ENCODE measurements around the gene SYNPO2. TPM values are rescaled to one million over a fixed set of nuclear protein-coding genes. Genes with fewer than 3 reads are reported as not detected.

Gene SYNPO2
- total RNA-seq, 1 experiment from 2014 or later = 0.93 TPM

DNA sequence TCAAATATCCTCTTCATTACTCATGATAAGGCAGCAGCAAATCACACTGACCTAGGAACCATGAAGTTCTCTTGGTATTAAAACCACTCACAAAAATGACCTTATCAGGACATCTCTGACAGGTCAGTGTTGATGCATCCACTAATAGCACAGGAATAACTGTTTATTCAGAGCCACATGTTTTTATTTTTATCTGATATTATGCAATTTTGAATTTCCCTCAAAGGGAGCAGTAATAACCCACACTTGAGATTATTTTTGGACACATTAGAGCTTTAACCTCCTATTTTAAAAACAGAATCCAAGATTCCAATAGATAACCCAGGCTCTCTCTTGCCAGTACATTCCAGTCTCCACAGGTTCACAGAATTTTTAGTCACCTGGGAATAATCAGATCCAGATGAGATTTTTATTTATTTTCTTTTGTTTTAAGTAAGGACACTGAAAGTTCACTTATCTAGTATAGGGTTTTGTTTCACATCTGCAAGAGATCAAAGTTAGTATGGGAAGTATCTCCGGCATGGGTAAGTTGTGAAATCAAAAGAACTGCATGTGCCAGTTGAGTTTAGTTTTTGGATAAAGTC is 210.7 kb downstream of the SYNPO2 start:
- BruUV-seq (replicated peaks) = no TSS peak
- Histone ChIP-seq H3K4me3 (replicated peaks in 1 of 2; ENCODE audit: low read depth in 1 of 2, low read length in 2 of 2) (no peak overlapping the region), H3K79me2 (ENCODE audit: insufficient read depth, low read length) (no peaks in the 10 kb centered on the region), H3K27ac (ENCODE audit: low read depth, low read length) (no peak overlapping the region), H3K27me3 (ENCODE audit: insufficient read depth, low read length) (no peaks in the 10 kb centered on the region), H3K36me3 (ENCODE audit: control insufficient read depth in 1 of 2, insufficient read depth in 2 of 2, low read length in 2 of 2) (no peaks in the 10 kb centered on the region), H3K9me3 (ENCODE audit: control insufficient read depth in 1 of 2, insufficient read depth in 1 of 2, low read depth in 1 of 2, low read length in 2 of 2) (no peaks in the 10 kb centered on the region), H3K4me2 (ENCODE audit: low read length) (no peak overlapping the region), H3K4me1 (ENCODE audit: control insufficient read depth in 1 of 2, insufficient read depth in 2 of 2, low read length in 2 of 2) (peaks cover 3 to 19% of the 10 kb centered on the region in 2 experiments; a peak in 3 of 4 replicates), H4K20me1 (ENCODE audit: insufficient read depth) (no peaks in the 10 kb centered on the region), H3K9me2 (ENCODE audit: insufficient read depth) (no peaks in the 10 kb centered on the region), H2AFZ (ENCODE audit: low read depth, low read length, poor library complexity, severe bottlenecking) (no peak overlapping the region), H3K9ac (ENCODE audit: low read length) (no peak overlapping the region)
- no peak for DNase-seq (ENCODE audit: low read depth, low spot score)
- no peak for ATAC-seq
- intact Hi-C loops (cut with micrococcal nuclease) = no loop called here
- ChIA-PET POLR2A (no interaction called here), CTCF (no interaction called here), RAD21 (ENCODE audit: low non-redundant PET in 1 of 2, low total read pairs in 2 of 2, uncharacterized antibody in 2 of 2, unreplicated experiment in 2 of 2) (no interaction called here)
- TF ChIP-seq CEBPB (IDR thresholded peaks at IDR 0.05; ENCODE audit: low read depth) (no peak), TCF7L2 (IDR thresholded peaks at IDR 0.05; ENCODE audit: borderline replicate concordance, extremely low read depth, insufficient read depth, insufficient read length) (no peak), ZNF274 (IDR thresholded peaks at IDR 0.05; ENCODE audit: low read depth, low read length) (no peak), RAD21 (IDR thresholded peaks at IDR 0.05; ENCODE audit: low read depth) (no peak), CTCF (IDR thresholded peaks at IDR 0.05 in 2 of 3, conservative IDR thresholded peaks at IDR 0.05 in 1 of 3; ENCODE audit: borderline replicate concordance in 1 of 3, insufficient read depth in 1 of 3, low read depth in 2 of 3, low read length in 2 of 3) (no peak), POLR2AphosphoS5 (IDR thresholded peaks at IDR 0.05; ENCODE audit: low read depth, low read length) (no peak), ZBTB33 (IDR thresholded peaks at IDR 0.05; ENCODE audit: extremely low read depth, insufficient replicate concordance, low read length) (no peak), ELF1 (IDR thresholded peaks at IDR 0.05; ENCODE audit: borderline replicate concordance, low read depth) (no peak), JUND (IDR thresholded peaks at IDR 0.05) (no peak), SIN3A (IDR thresholded peaks at IDR 0.05; ENCODE audit: low read depth) (no peak), EZH2phosphoT487 (IDR thresholded peaks at IDR 0.05; ENCODE audit: borderline replicate concordance) (no peak), CBX3 (IDR thresholded peaks at IDR 0.05; ENCODE audit: low read depth) (no peak), SRF (IDR thresholded peaks at IDR 0.05; ENCODE audit: low read depth) (no peak), EZH2 (IDR thresholded peaks at IDR 0.05) (no peak), ZFX (IDR thresholded peaks at IDR 0.05) (no peak)
- TF ChIP-seq, protein P1, sequence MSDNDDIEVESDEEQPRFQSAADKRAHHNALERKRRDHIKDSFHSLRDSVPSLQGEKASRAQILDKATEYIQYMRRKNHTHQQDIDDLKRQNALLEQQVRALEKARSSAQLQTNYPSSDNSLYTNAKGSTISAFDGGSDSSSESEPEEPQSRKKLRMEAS (IDR thresholded peaks at IDR 0.05) = no peak
- TF ChIP-seq, protein P2, sequence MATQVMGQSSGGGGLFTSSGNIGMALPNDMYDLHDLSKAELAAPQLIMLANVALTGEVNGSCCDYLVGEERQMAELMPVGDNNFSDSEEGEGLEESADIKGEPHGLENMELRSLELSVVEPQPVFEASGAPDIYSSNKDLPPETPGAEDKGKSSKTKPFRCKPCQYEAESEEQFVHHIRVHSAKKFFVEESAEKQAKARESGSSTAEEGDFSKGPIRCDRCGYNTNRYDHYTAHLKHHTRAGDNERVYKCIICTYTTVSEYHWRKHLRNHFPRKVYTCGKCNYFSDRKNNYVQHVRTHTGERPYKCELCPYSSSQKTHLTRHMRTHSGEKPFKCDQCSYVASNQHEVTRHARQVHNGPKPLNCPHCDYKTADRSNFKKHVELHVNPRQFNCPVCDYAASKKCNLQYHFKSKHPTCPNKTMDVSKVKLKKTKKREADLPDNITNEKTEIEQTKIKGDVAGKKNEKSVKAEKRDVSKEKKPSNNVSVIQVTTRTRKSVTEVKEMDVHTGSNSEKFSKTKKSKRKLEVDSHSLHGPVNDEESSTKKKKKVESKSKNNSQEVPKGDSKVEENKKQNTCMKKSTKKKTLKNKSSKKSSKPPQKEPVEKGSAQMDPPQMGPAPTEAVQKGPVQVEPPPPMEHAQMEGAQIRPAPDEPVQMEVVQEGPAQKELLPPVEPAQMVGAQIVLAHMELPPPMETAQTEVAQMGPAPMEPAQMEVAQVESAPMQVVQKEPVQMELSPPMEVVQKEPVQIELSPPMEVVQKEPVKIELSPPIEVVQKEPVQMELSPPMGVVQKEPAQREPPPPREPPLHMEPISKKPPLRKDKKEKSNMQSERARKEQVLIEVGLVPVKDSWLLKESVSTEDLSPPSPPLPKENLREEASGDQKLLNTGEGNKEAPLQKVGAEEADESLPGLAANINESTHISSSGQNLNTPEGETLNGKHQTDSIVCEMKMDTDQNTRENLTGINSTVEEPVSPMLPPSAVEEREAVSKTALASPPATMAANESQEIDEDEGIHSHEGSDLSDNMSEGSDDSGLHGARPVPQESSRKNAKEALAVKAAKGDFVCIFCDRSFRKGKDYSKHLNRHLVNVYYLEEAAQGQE (IDR thresholded peaks at IDR 0.05; ENCODE audit: low read depth) = no peak
- TF ChIP-seq, protein P3, sequence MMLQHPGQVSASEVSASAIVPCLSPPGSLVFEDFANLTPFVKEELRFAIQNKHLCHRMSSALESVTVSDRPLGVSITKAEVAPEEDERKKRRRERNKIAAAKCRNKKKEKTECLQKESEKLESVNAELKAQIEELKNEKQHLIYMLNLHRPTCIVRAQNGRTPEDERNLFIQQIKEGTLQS (IDR thresholded peaks at IDR 0.05) = no peak
